Ureter (tissue), 1 donor: ENCODE results near the gene LHFPL2. TPM values are rescaled to one million over a fixed set of nuclear protein-coding genes. Genes with fewer than 3 reads are reported as not detected.
"Not testable (repeated sequence)": the region's sequence is repeated elsewhere in the genome, so short reads cannot be mapped to it uniquely, and the experiment has no call there.

Experiments
- DNase-seq: peaks from one replicate; pipeline ENCODE4 v3.0.0-alpha.2; 2020; ENCODE audit warnings: low spot score
- total RNA-seq: library from RNA; stranded (reverse); gene quantifications from one replicate; pipeline ENCODE4 v1.2.4, GENCODE V29; 2023
- donor health status: DM: yes; HTN: yes; CAD: no.

The LHFPL2 gene, protein sequence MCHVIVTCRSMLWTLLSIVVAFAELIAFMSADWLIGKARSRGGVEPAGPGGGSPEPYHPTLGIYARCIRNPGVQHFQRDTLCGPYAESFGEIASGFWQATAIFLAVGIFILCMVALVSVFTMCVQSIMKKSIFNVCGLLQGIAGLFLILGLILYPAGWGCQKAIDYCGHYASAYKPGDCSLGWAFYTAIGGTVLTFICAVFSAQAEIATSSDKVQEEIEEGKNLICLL
- 33.3 TPM for total RNA-seq

DNA sequence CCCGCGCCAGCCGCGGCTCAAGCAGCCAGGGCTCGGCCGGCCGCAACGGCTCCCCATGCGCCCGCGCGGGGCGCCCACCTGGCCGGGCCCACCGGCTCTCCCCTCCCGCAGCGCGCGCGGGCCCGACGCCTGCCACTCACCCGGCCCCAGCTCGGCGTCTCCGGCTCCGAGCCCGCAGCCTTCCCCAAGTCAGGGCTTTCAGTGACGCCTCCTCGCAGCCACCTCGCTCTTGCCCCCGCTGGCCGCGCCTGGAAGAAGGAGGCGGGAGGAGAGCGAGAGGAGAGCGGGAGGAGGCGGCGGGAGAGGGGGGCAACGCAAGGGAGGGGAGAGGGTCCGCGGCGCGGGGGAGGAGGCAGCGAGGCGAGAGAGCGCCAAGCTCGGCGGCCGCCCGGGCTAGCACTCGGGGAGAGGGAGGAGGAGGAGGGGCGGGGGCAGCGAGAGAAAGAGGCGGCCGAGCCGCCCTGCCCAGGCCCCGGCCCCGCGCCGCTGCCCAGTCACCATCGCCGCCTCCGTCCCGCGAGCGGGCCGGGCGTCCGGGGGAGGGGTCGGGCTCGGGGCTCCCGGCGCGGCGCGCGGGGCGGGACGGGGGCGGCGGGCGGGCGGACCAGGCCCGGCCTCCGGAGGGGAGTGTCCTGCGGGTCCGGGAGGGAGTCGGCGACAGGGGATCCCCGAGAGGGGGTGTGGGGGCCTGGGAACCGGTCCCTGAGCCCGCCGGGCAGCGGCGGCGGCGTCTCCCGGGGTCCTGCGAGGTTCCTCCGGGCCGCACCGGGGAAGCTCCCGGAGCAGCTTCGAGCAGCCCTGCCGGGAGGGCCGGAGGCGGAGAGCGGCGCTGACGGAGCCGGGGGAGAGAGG, at the start of gene LHFPL2:
TSS of gene LHFPL2 (minus strand) at position 414 of the 852 bp plus-strand sequence. CDS start 138,559 bp downstream, outside the sequence.
- peak; percentile 75 for DNase-seq

DNA sequence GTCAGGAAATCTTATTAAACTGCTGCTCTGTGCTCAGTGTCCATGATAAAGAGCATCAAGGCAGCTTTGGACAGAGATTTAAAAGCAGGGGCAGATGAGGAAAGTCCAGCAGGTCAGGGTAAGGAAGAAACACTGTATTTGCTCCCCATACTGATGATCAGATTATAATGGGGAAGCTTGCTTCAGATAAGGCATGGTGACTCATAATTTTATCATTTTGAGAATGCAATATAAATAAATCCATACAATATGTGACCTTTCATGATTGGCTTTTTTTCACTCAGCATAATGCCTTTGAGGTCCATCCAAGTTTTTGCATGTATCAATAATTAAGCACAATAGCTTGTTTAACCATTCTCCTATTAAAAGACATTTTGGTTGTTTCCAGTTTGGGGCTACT, 48.1 kb upstream of the LHFPL2 start:
- no peak for DNase-seq

DNA sequence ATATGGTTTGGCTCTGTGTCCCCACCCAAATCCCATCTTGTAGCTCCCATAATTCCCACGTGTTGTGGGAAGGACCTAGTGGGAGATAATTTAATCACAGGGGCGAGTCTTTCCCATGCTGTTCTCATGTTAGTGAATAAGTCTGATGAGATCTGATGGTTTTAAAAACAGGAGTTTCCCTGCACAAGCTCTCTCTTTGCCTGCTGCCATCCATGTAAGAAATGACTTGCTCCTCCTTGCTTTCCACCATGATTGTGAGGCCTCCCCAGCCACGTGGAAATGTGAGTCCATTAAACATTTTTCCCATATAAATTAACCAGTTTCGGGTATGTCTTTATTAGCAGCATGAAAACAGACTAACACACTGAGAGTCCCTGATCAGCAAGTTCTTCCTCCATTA, 47.5 kb upstream of the LHFPL2 start:
- not testable (repeated sequence) for DNase-seq

DNA sequence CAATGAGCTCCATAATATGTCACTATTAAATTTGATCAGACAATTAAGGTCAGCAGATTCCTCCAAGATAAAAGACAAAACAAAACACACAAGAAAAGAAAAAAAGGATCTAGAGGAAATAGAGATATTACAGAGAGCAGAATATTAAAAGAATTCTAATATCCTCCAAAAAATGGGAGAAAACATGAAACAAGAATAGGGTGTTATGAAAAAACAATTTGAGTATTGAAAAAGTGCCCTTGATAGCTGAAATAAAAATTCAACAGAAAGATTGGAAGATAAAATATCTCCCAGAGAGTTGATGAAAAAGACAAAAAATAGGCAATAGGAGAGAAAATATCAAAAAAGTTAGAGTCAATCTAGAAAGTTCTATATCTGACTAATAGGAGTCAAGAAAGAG, 44.8 kb upstream of the LHFPL2 start:
- no peak for DNase-seq

DNA sequence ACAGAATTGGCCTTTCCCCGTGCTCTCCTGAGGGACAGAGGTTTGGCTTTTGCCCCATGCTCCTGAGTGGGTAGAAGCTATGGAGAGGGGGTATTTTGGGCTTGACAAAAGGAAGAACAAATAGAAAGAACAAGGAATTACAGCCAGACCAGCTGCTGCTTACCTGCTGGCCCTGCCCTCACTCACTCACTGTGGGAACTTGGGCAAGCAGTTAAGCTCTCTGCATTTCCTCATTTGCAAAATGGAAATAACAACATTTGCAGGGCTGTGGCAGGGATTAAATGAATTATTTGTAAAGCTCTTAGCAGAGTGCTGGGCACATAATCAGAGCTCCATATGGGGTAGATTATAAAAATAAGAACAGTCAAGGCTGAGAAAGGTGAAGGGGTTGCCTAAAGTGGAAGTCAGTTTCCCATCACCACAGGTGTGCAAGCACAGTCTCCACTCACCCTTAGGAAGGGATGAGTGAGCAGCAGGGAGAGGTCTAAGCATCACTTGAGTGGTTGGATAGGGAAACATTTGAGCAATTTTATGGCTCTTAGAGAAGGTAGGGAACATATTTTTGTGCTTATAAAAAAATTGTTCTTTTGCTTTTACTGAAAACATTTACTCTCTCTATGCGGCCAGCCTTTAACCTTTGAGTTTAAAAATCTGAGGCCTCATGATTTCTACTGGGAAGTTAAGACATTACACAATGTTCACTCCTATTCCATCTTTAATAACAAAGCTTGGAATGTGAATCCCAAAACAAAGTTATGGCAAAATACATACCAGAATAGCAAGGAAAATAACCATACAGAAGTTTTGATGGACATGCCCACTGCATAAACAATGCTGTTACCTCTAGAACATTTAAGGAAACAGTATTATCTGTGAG, 42.8 kb upstream of the LHFPL2 start:
- no peak for DNase-seq

DNA sequence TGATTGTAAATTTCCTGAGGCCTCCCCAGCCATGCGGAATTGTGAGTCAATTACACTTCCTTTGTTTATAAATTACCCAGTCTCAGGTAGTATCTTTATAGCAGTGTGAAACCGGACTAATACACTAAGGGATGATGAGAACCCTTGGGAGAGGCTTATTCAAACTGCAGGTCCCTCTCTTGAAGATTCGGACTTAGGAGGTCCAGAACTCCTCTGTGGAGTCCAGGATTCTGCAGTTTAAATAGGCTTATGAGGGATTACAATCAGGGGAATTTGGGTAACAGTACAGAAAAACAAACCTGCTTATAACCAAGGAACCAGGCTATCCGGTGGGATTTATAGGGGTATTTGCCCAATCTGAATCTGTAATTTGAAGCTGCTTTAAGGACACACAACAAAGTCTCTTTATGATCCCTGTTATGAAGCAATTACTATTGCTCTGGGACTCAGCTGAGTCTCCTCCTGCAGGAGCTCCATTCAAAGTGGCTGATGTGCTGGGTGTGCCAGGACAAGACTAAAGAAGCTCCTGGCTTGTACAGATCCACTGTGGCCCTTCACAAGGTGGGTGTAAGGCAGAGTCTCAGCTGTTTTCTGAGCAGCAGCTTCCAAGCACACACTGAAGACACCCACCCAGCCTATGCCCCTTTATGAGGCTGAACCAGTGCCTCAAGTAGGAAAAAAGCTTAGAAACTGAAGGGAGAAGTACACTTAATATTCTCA, 41.8 kb upstream of the LHFPL2 start:
- no peak for DNase-seq

DNA sequence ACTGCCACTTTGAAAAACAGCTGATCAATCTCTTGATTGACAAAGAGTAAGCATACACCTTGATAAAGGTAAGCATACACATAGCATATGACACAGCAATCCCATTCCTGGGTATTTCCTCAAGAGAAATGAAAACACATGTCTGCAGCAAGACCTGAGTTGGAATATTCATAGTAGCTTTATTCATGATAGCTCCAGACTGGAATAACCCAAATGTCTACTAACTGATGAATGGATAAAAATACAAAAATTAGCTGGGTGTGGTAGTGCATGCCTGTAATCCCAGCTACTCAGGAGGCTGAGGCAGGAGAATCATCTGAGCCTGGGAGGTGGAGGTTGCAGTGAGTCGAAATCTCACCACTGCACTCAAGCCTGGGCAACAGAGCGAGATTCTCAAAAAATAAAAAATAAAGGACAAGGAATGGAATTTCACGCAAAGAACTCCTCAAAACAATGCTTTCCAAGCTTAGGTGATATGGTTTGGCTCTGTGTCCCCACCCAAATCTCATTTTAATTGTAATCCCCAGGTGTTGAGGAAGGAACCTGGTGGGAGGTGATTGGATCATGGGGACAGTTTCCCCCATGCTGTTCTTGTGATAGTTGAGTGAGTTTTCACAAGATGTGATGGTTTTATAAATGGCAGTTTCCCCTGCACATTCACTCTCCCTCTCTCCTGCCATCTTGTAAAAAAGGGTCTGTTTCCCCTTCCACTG, 41.1 kb upstream of the LHFPL2 start:
- DNase-seq = no peak

DNA sequence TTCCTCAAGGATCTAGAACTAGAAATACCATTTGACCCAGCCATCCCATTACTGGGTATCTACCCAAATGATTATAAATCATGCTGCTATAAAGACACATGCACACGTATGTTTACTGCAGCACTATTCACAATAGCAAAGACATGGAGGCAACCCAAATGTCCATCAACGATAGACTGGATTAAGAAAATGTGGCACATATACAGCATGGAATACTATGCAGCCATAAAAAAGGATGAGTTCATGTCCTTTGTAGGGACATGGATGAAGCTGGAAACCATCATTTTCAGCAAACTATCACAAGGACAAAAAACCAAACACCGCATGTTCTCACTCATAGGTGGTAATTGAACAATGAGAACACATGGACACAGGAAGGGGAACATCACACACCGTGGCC, 38.9 kb upstream of the LHFPL2 start:
- DNase-seq = not testable (repeated sequence)

DNA sequence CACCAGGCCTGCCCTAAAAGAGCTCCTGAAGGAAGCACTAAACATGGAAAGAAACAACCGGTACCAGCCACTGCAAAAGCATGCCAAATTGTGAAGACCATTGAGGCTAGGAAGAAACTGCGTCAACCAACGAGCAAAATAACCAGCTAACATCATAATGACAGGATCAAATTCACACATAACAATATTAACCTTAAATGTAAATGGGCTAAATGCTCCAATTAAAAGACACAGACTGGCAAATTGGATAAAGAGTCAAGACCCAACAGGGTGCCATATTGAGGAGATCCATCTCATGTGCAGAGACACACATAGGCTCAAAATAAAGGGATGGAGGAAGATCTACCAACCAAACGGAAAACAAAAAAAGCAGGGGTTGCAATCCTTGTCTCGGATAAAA, 35.3 kb upstream of the LHFPL2 start:
- not testable (repeated sequence) for DNase-seq

DNA sequence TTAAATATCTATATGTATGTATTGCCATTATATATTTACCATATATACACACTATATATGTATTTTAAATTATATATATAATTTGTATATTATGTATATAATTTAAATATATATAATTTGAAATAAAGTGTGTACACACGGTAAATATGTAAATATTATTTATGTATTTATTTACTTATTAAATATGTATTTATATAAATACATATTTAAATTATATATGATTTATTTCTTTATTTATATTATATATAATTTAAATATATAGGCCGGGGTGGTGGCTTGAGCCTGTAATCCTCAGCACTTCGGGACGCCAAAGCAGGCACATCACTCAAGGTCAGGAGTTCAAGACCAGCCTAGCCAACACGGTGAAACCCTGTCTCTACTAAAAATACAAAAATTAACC, 31.3 kb upstream of the LHFPL2 start:
- DNase-seq = no peak

DNA sequence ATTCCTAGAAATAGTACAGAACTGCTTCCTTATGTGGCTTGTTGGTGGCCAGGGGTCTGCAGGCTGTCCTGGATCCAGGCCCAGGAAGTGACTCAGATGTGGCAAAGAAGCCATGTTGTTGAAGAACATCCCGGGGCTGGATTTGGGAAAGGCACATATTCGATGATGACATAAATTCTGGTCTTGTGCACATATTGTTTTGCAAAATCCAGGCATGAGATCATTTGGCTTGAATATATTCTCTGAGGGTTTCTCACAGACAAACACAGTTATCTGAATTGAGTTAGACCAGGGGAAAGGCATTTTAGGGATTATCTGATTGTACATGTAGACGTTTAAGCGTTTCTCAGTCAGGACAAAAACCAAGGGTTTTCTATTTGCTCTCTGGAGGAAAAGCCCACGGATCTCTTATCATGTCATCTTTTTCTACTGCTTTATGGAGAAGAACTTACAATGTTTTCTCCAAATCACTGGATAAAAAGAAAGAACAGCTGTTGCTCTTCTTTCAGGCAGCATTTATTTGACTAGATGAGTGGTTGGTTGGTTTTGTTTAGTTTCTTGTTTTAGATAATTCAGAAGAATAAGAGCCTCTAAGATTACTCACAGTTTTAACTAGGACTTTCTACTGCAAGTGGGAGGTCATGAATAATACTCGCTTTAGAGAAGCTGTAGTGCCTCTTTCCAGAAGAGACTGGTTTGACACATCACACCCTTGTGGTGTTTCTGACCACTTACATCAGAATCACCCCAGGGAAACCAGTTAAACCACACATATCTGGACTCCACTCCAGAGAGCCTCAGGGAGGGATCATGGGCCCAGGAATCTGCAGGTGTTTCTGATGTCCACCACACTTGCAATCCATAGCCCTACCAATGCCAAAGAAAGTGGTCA, 29.5 kb upstream of the LHFPL2 start:
- DNase-seq = peak; percentile 57

DNA sequence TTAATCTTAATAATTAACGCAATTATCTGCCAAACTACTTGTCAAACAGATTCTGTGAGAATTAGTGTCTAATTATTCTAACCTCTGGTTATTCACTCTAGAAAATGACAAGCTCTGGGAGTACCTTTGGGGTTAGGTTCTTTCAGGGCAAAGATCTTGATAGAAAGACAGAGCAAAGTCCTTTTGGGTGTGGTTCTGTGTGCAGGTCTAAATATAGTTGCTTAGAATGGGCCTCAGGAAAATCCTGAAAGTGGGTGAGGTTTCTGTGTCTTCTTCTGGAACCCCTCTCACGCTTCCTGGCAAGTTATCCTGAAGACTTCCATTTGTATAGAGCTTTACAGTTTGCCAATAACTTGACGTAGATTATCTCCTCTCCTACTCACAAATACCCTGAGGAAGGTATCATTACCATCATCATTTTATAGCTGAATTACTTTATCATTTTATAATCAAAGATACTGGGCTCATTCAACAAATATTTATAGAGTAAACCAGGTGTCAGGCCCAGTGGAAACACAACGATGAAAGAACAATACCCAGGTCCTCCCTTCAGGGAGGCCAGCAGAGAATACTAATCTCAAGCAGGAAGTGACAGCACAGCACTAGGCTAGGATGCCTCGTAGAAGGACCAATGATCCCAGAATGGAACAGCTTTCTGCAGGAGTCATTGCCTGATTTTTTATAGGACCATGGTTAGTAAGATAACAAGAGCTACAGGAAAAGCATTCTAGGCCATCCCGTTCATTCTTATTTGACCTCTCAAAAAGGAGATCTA, 27.6 kb upstream of the LHFPL2 start:
- no peak for DNase-seq

DNA sequence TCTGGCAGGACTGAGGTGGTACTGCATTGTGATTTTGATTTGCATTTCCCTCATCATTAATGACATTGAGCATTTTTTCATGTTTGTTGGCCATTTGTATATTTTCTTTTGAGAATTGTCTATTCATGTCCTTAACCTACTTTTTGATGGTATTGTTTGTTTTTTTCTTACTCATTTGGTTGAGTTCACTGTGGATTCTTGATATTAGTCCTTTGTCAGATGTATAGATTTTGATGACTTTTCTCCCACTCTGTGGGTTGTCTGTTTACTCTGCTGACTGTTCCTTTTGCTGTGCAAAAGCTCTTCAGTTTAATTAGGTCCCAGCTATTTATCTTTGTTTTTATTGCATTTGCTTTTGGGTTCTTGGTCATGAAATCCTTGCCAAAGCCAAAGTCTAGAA, 25.3 kb upstream of the LHFPL2 start:
- DNase-seq = not testable (repeated sequence)

DNA sequence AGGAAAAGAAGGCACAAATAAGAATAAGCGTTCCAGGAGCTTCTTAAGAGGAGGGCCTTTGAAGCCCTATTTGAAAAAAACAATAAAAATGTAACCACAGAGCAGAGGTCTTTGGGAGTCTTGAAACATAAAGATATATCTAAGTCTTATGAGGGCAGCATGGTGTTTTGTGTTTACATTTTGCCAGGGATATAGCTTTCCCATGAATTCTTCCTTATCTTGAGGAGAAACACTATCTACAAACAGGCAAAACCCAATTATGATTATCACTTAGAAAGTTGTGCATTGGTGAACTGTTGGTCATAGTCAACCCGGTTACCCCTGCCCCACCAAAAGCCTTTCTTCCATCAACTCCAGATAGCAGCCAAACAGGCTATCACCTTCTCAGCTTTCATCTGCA, 23.6 kb upstream of the LHFPL2 start:
- no peak for DNase-seq

DNA sequence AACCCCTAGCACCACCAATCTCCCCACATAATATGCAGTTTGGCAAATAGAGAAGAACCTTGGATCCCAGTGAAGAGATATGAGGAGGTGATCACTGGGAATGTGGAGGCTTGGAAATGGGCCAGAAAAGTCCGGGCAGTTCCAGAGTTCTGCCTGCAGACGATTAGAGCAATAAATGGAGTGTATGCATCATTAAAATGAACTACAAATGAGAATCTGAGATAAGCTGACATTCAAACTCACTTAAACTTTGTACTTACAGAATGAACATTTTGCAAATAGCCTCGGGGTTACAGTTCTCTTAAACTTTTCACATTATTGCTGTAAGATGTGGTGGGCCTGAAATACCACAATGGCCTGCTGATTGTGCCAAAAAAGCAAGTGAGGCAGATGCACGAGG, 23.0 kb upstream of the LHFPL2 start:
- DNase-seq = no peak

DNA sequence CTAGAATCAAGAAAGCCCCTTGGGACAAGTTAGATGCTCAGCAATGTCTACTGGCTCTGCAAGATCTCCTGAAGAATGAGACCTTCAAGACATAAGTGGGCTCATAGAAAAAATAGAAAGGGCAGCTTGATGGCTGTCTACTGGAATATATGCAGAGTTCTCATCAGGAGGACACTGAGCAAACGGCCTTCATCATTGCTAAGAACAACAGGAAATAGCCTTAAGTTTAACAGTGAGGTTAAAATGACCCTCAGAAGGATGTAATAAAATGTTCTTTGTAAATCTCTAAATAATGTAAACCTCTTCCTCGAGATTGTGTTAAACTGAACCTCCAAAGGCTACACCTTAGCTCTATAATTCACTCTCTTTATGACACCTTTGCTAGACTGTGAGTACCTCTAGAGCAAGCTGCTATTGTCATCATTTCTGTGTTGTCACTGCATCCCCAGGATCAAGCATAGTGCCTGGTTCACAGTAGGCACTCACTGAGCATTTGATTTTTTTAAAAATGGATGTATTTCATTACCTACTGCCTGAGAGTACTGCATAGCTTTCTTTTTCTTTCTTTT, 22.2 kb upstream of the LHFPL2 start:
- no peak for DNase-seq

DNA sequence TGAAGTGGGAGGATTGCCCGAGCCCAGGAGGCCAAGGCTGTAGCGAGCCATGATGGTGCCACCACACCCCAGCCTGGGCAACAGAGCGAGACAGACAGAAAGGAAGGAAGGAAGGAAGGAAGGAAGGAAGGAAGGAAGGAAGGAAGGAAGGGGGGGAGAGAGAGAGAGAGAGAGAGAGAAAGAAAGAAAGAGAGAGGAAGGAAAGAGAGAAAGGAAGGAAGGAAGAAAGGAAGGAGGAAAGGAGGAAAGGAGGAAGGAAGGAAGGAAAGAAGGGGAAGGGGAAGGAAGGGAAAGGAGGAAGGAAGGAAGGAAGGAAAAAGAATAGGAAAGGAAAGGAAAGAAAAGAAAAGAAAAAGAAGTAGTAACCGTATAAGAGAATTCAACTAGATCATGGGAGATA, 20.8 kb upstream of the LHFPL2 start:
- DNase-seq = no peak

DNA sequence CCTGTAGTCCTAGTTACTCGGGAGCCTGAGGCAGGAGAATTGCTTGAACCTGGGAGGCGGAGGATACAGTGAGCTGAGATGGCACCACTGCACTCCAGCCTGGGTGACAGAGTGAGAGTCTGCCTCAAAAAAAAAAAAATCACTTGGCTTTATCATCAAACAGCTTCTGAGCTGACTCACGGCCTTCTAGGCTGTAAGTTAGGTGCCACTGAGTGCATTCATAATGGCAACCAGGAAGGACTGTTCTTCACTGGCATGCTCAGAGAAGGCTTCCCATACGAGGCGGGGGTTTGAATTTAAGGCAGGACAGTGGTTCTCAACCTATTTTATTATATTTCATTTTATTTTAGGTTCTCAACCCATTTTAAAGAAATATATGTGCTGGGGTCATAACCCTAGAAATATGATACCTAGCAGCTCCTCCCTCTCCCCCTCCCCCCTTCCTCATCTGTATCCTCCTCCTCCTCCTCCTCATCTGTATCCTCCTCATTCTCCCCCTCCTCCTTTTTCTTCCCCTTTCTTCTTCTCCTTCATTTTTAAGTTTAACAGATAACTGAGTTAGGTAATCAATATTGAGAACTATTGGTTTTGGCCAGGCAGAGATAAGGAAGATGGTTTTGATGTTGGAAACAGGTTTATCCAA, 19.0 kb upstream of the LHFPL2 start:
- DNase-seq = no peak
